Fibroblast of the aortic adventitia (primary cell): ENCODE measurements around the gene WEE2. TPM values are rescaled to one million over a fixed set of nuclear protein-coding genes. Genes with fewer than 3 reads are reported as not detected.

Source experiments
- DNase-seq: peaks from one replicate; pipeline ENCODE4 v3.0.0-alpha.2; 2010; ENCODE audit warnings: low read depth
- H3K4me3 ChIP-seq: 2 replicates; pipeline ENCODE4 v1.5.1; 2011; ENCODE audit warnings: low read depth, mild to moderate bottlenecking, control low read depth, low read length, moderate library complexity
- total RNA-seq: library from RNA; depleted of rRNA; stranded (reverse); fragments of >200 nt; gene quantifications from 2 replicates; pipeline ENCODE4 v1.2.3, GENCODE V29; 2012; ENCODE audit warnings: low replicate concordance
- TF ChIP-seq, protein P1 (sequence below): IDR thresholded peaks from 2 replicates; pipeline ENCODE4 v1.5.1; 2011; ENCODE audit warnings: mild to moderate bottlenecking, low read length, control low read depth, inconsistent platforms; ENCODE audit not compliant: insufficient read depth

WEE2 gene
- total RNA-seq, 1 donor: under 0.01 TPM

GRCh38 chr7:141702047-141702567 is 6.0 kb upstream of the WEE2 start, which contains the start of gene DENND11:
TSS of gene DENND11 (minus strand) at chr7:141702166. CDS start at chr7:141702153, 13 bp downstream.
- peak within 1 kb of the TSS; percentile 83 for H3K4me3 ChIP-seq
- TF ChIP-seq, protein P1, sequence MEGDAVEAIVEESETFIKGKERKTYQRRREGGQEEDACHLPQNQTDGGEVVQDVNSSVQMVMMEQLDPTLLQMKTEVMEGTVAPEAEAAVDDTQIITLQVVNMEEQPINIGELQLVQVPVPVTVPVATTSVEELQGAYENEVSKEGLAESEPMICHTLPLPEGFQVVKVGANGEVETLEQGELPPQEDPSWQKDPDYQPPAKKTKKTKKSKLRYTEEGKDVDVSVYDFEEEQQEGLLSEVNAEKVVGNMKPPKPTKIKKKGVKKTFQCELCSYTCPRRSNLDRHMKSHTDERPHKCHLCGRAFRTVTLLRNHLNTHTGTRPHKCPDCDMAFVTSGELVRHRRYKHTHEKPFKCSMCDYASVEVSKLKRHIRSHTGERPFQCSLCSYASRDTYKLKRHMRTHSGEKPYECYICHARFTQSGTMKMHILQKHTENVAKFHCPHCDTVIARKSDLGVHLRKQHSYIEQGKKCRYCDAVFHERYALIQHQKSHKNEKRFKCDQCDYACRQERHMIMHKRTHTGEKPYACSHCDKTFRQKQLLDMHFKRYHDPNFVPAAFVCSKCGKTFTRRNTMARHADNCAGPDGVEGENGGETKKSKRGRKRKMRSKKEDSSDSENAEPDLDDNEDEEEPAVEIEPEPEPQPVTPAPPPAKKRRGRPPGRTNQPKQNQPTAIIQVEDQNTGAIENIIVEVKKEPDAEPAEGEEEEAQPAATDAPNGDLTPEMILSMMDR: no peak
- DNase-seq: peak; percentile 9

DNA sequence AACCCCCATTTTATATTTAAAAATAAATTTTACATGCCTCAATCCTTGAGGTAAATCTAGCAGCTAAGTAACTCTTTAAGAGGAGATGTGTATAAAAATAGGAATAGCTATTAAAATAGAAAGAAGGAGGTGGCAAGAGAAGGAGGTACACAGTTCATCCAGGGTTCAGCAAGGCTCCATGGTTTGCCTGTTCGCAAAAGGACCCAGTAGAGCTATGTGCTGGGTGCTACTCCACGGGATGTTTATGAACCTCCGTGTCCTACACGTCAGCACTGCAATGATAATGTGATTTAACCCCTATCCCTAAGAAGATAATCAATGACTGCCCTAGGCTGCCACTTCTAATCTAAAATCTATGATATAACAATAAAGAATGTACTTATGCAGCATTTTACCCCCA is 5.3 kb upstream of the WEE2 start:
- TF ChIP-seq, protein P1: no peak
- no peak overlapping the region for H3K4me3 ChIP-seq
- no peak for DNase-seq

GRCh38 chr7:141704112-141704511 is 4.0 kb upstream of the WEE2 start:
- no peak for DNase-seq
- TF ChIP-seq, protein P1: no peak
- no peak overlapping the region for H3K4me3 ChIP-seq

- TF ChIP-seq, protein P1: no peak
- DNase-seq: peak; percentile 46
- H3K4me3 ChIP-seq: no peak overlapping the region
Measured at GRCh38 chr7:141704741-141705140, 3.4 kb upstream of the WEE2 start.

GRCh38 chr7:141706239-141707064 is 1.7 kb upstream of the WEE2 start:
- DNase-seq: no peak
- no peak overlapping the region for H3K4me3 ChIP-seq
- TF ChIP-seq, protein P1: no peak

GRCh38 chr7:141709318-141709717 is 1.2 kb downstream of the WEE2 start:
- no peak overlapping the region for H3K4me3 ChIP-seq
- TF ChIP-seq, protein P1: no peak
- DNase-seq: no peak
